CD4-positive, alpha-beta T cell treated with Interleukin-6 for 4 hours (primary cell): ENCODE results near the gene CHRD.

Experiments used
- DNase-seq: peaks from one replicate; pipeline ENCODE4 v3.0.0-alpha.2; 2020; ENCODE audit warnings: mixed read lengths

CHRD gene

GRCh38 chr3:184347321-184348056, 32.4 kb upstream of the CHRD start:
- DNase-seq: no peak

GRCh38 chr3:184348057-184348382, 31.8 kb upstream of the CHRD start:
- DNase-seq: no peak

GRCh38 chr3:184349563-184350470, 30.0 kb upstream of the CHRD start:
- no peak for DNase-seq

GRCh38 chr3:184350618-184351017, 29.2 kb upstream of the CHRD start:
- DNase-seq: no peak

- no peak for DNase-seq
These were observed 28.2 kb upstream of the CHRD start for GRCh38 chr3:184351511-184352148.

- no peak for DNase-seq
These were observed 27.6 kb upstream of the CHRD start for GRCh38 chr3:184352149-184352785.

GRCh38 chr3:184352897-184353545, 26.8 kb upstream of the CHRD start:
- no peak for DNase-seq

- no peak for DNase-seq
These were observed 26.3 kb upstream of the CHRD start for GRCh38 chr3:184353546-184353941.

- DNase-seq: peak; percentile 79
These were observed 25.6 kb upstream of the CHRD start for GRCh38 chr3:184354121-184354728.

- no peak for DNase-seq
These were observed 25.1 kb upstream of the CHRD start for GRCh38 chr3:184354754-184355153.

GRCh38 chr3:184355261-184356040, 24.4 kb upstream of the CHRD start:
- no peak for DNase-seq

GRCh38 chr3:184357248-184358123, 22.4 kb upstream of the CHRD start:
- DNase-seq: no peak

GRCh38 chr3:184358124-184358767, 21.6 kb upstream of the CHRD start:
- DNase-seq: no peak

GRCh38 chr3:184358921-184359350, 20.9 kb upstream of the CHRD start:
- DNase-seq: no peak

- DNase-seq: no peak
These were observed 20.2 kb upstream of the CHRD start for GRCh38 chr3:184359610-184360009.

GRCh38 chr3:184360070-184360928, 19.6 kb upstream of the CHRD start:
- DNase-seq: no peak

GRCh38 chr3:184360929-184361531, 18.8 kb upstream of the CHRD start:
- no peak for DNase-seq

- DNase-seq: peak; percentile 49
These were observed 18.3 kb upstream of the CHRD start, which contains the start of the genes CLCN2 and POLR2H for GRCh38 chr3:184361532-184361931. Gene CLCN2, minus strand, starts transcription at chr3:184361605. Its CDS starts 126 bp downstream, at chr3:184361479. Gene POLR2H, plus strand, starts transcription at chr3:184361710. Its CDS starts 1,783 bp downstream, at chr3:184363493.
